22Rv1 (cell line): ENCODE measurements around the gene MADD.

ENCODE experiments used
- ZFX ChIP-seq: fragments of 450-650 bp; IDR thresholded peaks from 2 replicates; pipeline ENCODE4 v1.6.1; 2017; ENCODE audit warnings: antibody characterized with exemption, borderline replicate concordance
- TF ChIP-seq, protein P1 (sequence below): fragments of 450-650 bp; IDR thresholded peaks from 2 replicates; pipeline ENCODE4 v1.5.1; 2017; ENCODE audit warnings: mild to moderate bottlenecking

DNA sequence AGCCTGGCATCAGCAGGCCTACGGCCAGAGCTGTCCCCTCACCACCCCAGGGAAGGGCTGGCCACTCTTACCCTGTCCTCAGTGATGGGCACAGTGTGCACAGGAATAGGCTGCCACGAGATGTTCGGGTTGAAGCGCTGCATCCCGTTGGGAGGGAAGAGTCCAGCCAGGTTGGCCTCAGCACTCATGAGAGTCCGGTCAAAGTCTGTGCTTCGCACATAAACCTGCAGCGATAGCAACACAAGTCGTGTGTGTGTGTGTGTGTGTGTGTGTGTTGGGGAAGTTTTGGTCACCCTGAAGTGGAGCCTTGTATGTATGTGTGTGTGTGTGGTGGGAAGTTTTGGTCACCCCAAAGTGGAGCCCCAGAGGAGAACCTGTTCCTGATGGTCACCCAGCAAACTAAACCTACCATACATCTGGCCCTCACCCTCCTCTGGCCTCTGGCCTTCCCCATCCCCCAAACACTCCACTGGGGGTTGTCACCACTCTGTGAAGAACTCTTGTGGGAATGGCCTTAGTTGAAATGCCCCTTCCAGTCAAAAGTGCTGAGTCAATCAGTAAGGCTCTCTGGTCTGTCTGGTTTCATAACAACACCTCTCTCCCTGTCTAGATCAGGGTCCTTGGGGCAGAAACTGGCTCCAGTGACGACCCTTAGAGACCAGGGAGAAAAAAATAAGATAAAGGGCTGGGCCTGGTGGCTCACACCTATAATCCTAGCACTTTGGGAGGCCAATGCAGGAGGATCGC is 24.1 kb upstream of the MADD start:
- TF ChIP-seq, protein P1, sequence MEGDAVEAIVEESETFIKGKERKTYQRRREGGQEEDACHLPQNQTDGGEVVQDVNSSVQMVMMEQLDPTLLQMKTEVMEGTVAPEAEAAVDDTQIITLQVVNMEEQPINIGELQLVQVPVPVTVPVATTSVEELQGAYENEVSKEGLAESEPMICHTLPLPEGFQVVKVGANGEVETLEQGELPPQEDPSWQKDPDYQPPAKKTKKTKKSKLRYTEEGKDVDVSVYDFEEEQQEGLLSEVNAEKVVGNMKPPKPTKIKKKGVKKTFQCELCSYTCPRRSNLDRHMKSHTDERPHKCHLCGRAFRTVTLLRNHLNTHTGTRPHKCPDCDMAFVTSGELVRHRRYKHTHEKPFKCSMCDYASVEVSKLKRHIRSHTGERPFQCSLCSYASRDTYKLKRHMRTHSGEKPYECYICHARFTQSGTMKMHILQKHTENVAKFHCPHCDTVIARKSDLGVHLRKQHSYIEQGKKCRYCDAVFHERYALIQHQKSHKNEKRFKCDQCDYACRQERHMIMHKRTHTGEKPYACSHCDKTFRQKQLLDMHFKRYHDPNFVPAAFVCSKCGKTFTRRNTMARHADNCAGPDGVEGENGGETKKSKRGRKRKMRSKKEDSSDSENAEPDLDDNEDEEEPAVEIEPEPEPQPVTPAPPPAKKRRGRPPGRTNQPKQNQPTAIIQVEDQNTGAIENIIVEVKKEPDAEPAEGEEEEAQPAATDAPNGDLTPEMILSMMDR: no peak
- no peak for TF ChIP-seq ZFX
